Esophagus mucosa (tissue), 1 donor: Measurements from ENCODE around the gene EZR. TPM values are rescaled to one million over a fixed set of nuclear protein-coding genes. Genes with fewer than 3 reads are reported as not detected.

Source experiments
- ATAC-seq: fragments of 200-7000 bp; cut with Tn5 transposase; one replicate; pipeline ENCODE4 v1.9.1; 2020
- total RNA-seq: library from RNA; stranded (reverse); gene quantifications from one replicate; pipeline ENCODE4 v1.2.4, GENCODE V29; 2023
- donor health status: DM: yes; HTN: yes; CAD: no.

The EZR gene
- total RNA-seq, 1 donor from 2014 or later: 368 TPM

GRCh38 chr6:158725704-158726103, 93.5 kb downstream of the EZR start:
- ATAC-seq: no peak

DNA sequence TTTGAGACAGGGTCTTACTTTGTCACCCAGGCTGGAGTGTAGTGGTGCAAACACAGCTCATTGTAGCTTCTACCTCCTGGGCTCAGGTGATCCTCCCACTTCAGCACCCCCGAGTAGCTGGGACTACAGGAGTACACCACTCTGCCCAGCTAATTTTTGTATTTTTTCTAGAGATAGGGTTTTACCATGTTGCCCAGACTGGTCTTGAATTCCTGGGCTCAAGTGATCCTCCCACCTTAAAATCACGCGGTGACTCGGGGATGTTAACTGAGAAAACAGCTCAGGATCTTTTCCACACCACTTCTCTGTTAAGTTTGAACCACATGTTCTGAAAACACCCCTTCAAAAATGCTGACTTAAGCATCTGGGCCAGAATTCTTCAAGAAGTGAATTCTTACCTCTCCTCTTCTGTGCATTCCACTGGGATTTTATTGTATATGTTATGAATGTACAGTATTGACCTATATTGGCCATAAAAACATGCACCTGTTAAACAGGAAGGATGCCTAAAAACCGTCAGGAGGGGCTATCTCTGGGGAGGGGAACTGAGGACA, 96.9 kb downstream of the EZR start:
- ATAC-seq: no peak

GRCh38 chr6:158718461-158719046, 100.6 kb downstream of the EZR start:
- no peak for ATAC-seq

DNA sequence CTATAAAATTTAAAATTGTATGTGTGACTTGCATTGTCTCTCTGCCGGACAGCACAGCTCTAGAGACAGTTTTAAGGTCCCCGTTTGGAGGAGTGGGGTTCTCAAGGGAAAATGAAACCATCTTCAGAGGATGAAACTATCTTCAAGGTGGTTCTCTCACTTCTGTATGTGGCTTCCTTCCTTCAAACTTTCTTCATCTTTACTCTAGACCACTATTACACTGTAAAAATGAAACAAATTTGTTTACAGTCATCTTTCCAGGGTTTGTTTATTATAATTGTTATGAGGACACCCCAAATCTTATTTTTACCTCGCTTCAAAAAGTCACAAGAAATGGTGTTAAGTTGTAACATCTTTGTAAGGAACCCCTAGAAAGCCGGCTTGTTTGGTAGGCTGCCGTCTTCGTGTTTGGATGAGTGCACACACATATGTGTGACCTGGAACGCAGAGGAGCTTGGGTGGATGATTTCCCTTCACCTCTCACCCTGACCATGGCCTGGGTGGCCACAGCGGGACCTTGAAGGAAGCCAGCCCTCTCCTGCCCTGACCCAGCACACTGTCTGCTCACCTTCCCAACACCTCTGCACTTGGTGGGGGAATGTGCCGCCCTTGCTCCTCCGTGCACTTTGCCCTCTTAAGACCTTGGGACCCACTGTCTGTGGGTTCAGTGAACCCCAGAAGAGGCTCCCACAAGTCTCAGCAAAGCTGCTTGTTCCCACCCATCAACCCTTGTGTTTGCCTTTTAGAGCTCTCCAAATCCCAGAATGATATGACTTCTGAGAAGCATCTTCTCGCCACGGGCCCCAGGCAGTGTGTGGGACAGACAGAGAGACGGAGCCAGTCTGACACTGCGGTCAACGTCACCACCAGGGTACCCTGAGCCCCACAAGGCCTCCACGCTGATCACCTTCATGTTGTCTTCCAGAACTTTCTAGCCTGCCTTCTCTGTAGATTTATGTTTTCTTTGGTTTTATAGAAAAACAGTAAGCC, 101.5 kb downstream of the EZR start:
- no peak for ATAC-seq

Other genes starting within 250 kb of the EZR start
- gene DYNLT1, start 174.6 kb downstream of the EZR start, total RNA-seq: 143 TPM
- 1.7 TPM for gene SYTL3, start 169.3 kb downstream of the EZR start, total RNA-seq
- 13.4 TPM for gene RSPH3, start 180.8 kb upstream of the EZR start, total RNA-seq
- 0.92 TPM for gene TAGAP, start 225.6 kb upstream of the EZR start, total RNA-seq